ENCODE measurements around the gene PIK3IP1.

PIK3IP1 gene

GRCh38 chr22:31329453-31330215 lies 37.3 kb upstream of the PIK3IP1 start:
- peaks cover 0 to 14% (median 0%) of the 10 kb centered on the region in 4 donors for H3K4me1 ChIP-seq
- intact Hi-C loops (cut with DNase I; ENCODE audit: low total_unique reads), result no loop called here
- H3K27ac ChIP-seq, result no peak overlapping the region
- peaks cover 39 to 99% (median 91%) of the 10 kb centered on the region in 3 donors for H3K36me3 ChIP-seq
- no peak for DNase-seq
- no peaks in the 10 kb centered on the region for H3K27me3 ChIP-seq
- no peak overlapping the region for H3K4me3 ChIP-seq
- no peak for TF ChIP-seq CTCF (IDR thresholded peaks at IDR 0.05)
- no peaks in the 10 kb centered on the region for H3K9me3 ChIP-seq

- Histone ChIP-seq H3K4me3 (no peak overlapping the region), H3K27ac (no peak overlapping the region), H3K9me3 (no peaks in the 10 kb centered on the region), H3K27me3 (no peaks in the 10 kb centered on the region), H3K36me3 (peaks cover 34 to 97% (median 86%) of the 10 kb centered on the region in 3 donors), H3K4me1 (peaks cover 0 to 8% (median 0%) of the 10 kb centered on the region in 4 donors)
- no peak for TF ChIP-seq CTCF (IDR thresholded peaks at IDR 0.05)
- intact Hi-C loops (cut with DNase I; ENCODE audit: low total_unique reads), result no loop called here
- no peak for DNase-seq
Measured at GRCh38 chr22:31329029-31329428, 36.7 kb upstream of the PIK3IP1 start.

GRCh38 chr22:31328544-31328960 lies 36.3 kb upstream of the PIK3IP1 start:
- H3K4me1 ChIP-seq, result peaks cover 0 to 7% (median 0%) of the 10 kb centered on the region in 4 donors
- TF ChIP-seq CTCF (IDR thresholded peaks at IDR 0.05), result no peak
- no peaks in the 10 kb centered on the region for H3K9me3 ChIP-seq
- no peak overlapping the region for H3K27ac ChIP-seq
- DNase-seq, result no peak
- H3K27me3 ChIP-seq, result no peaks in the 10 kb centered on the region
- H3K4me3 ChIP-seq, result no peak overlapping the region
- intact Hi-C loops (cut with DNase I; ENCODE audit: low total_unique reads), result no loop called here
- peaks cover 34 to 92% (median 81%) of the 10 kb centered on the region in 3 donors for H3K36me3 ChIP-seq

- peaks cover 0 to 7% (median 0%) of the 10 kb centered on the region in 4 donors for H3K4me1 ChIP-seq
- intact Hi-C loops (cut with DNase I; ENCODE audit: low total_unique reads), result no loop called here
- no peaks in the 10 kb centered on the region for H3K27me3 ChIP-seq
- peaks cover 34 to 86% (median 77%) of the 10 kb centered on the region in 3 donors for H3K36me3 ChIP-seq
- DNase-seq, result no peak
- no peaks in the 10 kb centered on the region for H3K9me3 ChIP-seq
- no peak overlapping the region for H3K27ac ChIP-seq
- TF ChIP-seq CTCF (IDR thresholded peaks at IDR 0.05), result no peak
- H3K4me3 ChIP-seq, result no peak overlapping the region
Measured at GRCh38 chr22:31327806-31328543, 35.7 kb upstream of the PIK3IP1 start.

GRCh38 chr22:31326877-31327276 lies 34.6 kb upstream of the PIK3IP1 start:
- Histone ChIP-seq H3K9me3 (no peaks in the 10 kb centered on the region), H3K4me3 (no peak overlapping the region), H3K27me3 (no peaks in the 10 kb centered on the region), H3K4me1 (peaks cover 0 to 7% (median 0%) of the 10 kb centered on the region in 4 donors), H3K36me3 (peaks cover 23 to 75% (median 66%) of the 10 kb centered on the region in 3 donors), H3K27ac (no peak overlapping the region)
- DNase-seq, result no peak
- intact Hi-C loops (cut with DNase I; ENCODE audit: low total_unique reads), result no loop called here
- TF ChIP-seq CTCF (IDR thresholded peaks at IDR 0.05), result no peak
